ENCODE measurements around the gene DCX.

DCX gene

DNA sequence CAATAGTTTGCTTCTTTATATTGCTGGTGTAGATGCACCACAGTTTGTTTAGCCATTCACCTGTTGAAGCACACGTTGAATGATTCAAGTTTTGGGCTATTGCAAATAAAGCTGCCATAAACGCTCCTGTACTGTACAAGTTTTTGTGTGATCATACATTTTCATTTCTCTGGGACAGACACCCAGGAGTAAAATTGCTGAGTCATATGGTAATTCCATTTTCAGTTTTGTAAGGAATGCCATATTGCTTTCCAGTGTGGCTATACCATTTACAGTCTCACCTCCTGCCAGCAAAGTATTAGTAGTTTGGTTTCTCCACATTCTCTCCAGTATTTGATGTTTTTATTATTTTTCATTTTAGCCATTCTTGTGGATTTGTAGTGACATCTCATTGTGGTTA, 109.7 kb downstream of the DCX start:
- DNase-seq, result no peak

- no peak for DNase-seq
These were observed 123.2 kb downstream of the DCX start for GRCh38 chrX:111288841-111289240.

DNA sequence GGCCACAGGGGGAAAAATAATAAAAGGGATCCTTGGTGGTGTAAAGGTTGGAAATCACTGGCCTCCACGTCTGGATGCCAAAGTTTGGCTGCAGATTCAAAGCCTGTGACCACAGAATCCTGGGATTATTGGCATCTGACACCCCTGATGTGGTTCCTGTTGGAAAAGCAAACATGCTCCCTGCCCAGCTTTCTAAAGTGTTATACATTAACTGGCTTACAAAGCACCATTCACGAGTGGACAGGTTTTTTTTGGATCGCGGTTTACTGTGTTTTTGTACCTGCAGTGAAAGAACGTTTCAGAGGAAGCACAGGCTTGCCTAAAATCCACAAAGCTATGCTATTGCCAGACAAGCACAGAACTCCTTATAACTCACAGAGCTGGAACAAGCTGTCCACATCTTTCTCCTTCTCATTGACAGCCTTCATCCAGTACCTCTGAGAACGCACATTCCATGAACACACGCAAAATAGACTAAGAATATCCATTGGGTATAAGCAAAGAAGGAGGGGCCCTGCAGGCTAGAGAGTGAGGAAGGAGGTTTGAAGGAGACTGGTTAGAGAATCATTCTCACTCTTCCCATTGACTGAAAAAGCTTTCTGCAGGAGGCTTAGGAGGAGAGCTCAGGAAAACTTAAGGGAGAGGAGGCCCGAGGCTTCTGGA, 127.2 kb downstream of the DCX start:
- DNase-seq, result no peak

- no peak for DNase-seq
These were observed 128.5 kb downstream of the DCX start for GRCh38 chrX:111283446-111283845.

GRCh38 chrX:111282991-111283390, 129.0 kb downstream of the DCX start:
- DNase-seq, result no peak

DNA sequence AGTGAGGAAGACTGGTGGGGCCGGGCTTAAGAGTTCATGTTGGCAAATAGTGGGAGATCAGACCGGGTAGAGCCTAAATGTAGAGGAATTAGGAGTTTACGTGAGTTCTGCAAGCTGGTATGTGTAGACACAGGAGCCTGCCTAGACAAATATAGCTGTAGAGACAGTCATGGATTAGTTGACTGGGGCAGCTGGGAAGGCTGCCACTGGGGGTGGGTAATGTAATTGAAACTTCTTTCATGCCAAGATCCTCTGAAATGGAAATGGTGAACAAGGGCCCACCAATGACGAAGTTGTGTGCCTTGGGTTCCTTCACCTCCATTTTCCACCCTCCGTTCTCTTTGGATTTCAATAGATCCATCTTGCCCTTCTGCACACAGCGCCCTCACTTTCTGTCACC, 129.9 kb downstream of the DCX start:
- no peak for DNase-seq

DNA sequence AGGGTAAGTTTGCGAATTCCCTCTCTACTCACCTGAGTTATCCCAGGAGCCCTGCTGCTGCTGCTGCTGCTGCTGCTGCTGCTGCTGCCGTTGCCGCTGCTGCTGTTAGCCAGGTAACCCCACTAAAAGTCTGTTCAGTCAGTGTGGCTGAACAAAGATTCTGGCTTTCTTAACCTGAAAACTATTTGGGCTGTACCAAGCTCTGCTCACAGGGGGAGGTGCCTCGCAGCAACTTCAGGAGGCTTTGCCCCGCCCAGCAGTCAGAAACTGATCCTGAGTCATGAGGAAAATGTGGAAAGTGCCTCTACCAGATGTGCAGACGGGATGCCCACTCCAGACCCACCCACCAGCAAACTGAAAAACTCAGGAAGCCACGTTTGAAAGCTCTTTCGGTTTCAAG, 141.7 kb downstream of the DCX start, which contains the start of gene CAPN6:
Gene CAPN6 (minus strand): TSS at position 145 of the 400 bp plus-strand sequence. CDS start 6,547 bp downstream, outside the sequence.
- no peak for DNase-seq

- DNase-seq, result no peak
These were observed 143.5 kb downstream of the DCX start for GRCh38 chrX:111268506-111268905.

DNA sequence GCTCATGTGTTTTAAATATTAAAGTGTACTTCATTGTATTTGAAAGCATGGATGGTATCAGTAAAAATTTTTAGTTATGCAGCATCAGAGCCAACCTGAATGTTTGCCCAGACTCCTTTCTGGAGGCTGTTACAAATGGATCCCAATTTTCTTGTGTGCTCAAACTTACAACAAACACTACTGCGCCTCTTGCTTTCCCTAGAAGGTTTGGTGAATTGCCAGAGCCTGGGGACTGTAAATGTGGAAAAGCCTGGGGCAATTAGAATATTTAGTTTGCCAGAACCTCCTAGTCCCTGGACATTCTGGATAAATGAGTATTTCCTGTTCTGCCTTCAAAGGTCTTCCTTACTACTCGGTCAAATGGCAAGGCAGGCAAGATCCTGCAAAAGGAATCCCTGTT, 146.5 kb downstream of the DCX start:
- no peak for DNase-seq

DNA sequence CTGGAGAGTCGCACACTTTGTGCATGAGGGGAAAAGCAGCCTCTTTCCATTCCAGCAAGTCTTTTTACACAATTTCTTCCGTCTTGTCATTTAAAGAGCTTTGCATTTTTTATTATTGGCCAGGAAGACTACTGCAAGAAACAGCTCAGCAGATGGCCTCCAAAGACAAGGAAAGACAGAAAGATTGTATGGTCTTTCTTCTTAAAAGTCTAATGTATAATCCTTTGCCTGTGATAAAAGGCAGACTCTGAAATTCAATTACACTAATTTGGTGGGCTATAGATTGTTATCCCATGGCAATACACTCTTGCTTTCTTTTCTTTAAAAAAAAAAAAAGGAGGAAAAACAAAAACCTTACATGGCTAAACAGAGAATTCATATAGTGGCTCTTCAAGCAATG, 147.6 kb downstream of the DCX start:
- no peak for DNase-seq

GRCh38 chrX:111262086-111262485, 149.9 kb downstream of the DCX start:
- no peak for DNase-seq

DNA sequence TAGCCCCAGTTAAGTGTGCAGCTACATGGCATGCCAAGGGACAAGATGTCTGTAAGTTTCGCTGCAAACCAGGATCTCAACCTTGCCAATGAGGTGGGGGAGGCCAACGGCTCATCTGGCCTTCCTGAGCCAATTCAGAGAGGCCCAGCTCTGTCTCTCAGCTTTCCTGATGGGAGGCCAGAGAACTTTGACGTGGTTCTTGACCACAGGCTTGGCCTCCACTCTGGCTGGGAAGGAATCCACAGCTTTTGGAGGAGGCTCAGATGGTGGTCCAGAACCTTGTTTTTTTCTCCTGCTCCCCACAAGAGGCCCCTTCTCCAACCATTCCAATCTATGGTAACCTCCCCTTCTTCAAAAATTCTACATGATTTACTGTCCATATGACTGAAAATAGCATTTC, 151.5 kb downstream of the DCX start:
- DNase-seq, result no peak

GRCh38 chrX:111259559-111259958, 152.4 kb downstream of the DCX start:
- no peak for DNase-seq

DNA sequence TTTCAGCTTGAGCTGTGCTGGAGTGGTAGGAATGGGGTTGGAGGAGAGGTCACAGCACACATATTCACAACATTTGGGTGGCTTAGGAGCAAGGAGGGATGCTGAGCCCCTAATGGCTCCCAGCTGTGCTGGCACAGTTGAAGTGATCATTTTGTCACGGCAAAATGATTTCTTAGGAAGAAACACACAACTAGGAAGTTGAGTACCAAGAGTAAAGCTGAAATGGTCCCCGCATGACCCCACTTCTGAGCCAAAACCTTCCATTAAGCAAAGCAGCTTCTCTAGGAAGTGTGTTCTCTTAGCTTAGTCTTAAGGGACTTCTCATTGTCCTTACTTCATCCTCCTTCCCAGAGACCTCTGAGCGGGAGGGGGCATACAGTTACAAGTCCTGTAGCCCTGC, 154.3 kb downstream of the DCX start:
- DNase-seq, result no peak

GRCh38 chrX:111254896-111255693, 156.9 kb downstream of the DCX start:
- DNase-seq, result no peak

DNA sequence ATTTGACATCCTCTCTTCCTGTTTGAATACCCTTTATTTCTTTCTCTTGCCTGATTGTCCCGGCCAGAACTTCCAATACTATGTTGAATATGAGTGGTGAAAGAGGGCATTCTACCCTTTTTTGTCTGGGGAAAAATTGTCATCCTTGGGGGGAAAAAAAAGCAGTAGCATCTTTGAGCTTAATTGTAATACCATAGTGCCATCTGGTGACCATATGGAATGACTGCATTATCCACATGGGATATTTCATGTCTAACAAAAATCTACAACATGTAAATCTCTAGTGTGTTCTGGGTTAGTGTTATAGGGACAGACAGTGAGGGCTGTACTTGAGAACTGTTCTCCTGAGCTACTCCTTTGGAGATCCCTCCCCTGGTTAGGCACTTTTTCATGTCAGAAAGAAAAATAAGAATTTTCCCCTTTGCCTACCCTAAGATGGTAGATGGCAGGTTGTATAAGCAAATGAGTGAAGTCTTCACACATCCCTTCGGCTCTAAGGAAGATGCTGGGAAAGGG, 167.7 kb downstream of the DCX start:
- DNase-seq, result no peak

Measured in stimulated activated CD4-positive, alpha-beta T cell treated with anti-CD3 and anti-CD28 coated beads, Interleukin-4, amount 100 ng/mL, for 1 hour (primary cell).